Left ventricle myocardium inferior (tissue), 1 donor: ENCODE measurements around the gene EZR. TPM values are rescaled to one million over a fixed set of nuclear protein-coding genes. Genes with fewer than 3 reads are reported as not detected.
A peak's percentile ranks its signal among the peaks of the same experiment; 100 is the strongest.

Source experiments
- DNase-seq: peaks from one replicate; pipeline ENCODE4 v3.0.0-alpha.2; 2020
- H3K27ac ChIP-seq: fragments of 200-600 bp; replicated peaks from 2 replicates; pipeline ENCODE4 v1.8.0; 2021
- H3K27me3 ChIP-seq: fragments of 200-600 bp; 2 replicates; pipeline ENCODE4 v1.8.0; 2021; ENCODE audit warnings: low read depth
- H3K36me3 ChIP-seq: fragments of 200-600 bp; 2 replicates; pipeline ENCODE4 v1.8.0; 2021
- H3K4me1 ChIP-seq: fragments of 200-600 bp; 2 replicates; pipeline ENCODE4 v1.8.0; 2021
- H3K4me3 ChIP-seq: fragments of 200-600 bp; 2 replicates; pipeline ENCODE4 v1.8.0; 2021; ENCODE audit warnings: mild to moderate bottlenecking, moderate library complexity
- H3K9me3 ChIP-seq: fragments of 200-600 bp; replicated peaks from 2 replicates; pipeline ENCODE4 v1.8.0; 2021
- intact Hi-C: fragments of 100-400 bp; cut with micrococcal nuclease; formaldehyde crosslinking; loops from one replicate; pipeline ENCODE4 v1.11.0; 2022
- total RNA-seq: library from RNA; stranded (reverse); fragmentation: NEBNext Ultra II Directional; extraction: Animal tissue kit (Norgen Biotek cat#: 25700); gene quantifications from one replicate; pipeline ENCODE4 v1.2.1, GENCODE V29; 2021
- TF ChIP-seq, protein P1 (sequence below): fragments of 200-600 bp; IDR thresholded peaks from 2 replicates; pipeline ENCODE4 v1.8.0; 2021; ENCODE audit warnings: antibody characterized with exemption, mild to moderate bottlenecking, borderline replicate concordance
- donor health status: DM: no; HTN: yes; CAD: no; lungs with severe emphysema.

The EZR gene
- total RNA-seq, 1 donor from 2014 or later: 242 TPM

GRCh38 chr6:158803733-158804143 lies 15.4 kb downstream of the EZR start:
- Histone ChIP-seq H3K4me1 (peaks cover 93% of the 10 kb centered on the region), H3K4me3 (peak overlapping the region; percentile 24), H3K9me3 (no peaks in the 10 kb centered on the region), H3K27me3 (no peaks in the 10 kb centered on the region), H3K27ac (peak overlapping the region; percentile 80), H3K36me3 (peaks cover 7% of the 10 kb centered on the region)
- no peak for DNase-seq
- TF ChIP-seq, protein P1, sequence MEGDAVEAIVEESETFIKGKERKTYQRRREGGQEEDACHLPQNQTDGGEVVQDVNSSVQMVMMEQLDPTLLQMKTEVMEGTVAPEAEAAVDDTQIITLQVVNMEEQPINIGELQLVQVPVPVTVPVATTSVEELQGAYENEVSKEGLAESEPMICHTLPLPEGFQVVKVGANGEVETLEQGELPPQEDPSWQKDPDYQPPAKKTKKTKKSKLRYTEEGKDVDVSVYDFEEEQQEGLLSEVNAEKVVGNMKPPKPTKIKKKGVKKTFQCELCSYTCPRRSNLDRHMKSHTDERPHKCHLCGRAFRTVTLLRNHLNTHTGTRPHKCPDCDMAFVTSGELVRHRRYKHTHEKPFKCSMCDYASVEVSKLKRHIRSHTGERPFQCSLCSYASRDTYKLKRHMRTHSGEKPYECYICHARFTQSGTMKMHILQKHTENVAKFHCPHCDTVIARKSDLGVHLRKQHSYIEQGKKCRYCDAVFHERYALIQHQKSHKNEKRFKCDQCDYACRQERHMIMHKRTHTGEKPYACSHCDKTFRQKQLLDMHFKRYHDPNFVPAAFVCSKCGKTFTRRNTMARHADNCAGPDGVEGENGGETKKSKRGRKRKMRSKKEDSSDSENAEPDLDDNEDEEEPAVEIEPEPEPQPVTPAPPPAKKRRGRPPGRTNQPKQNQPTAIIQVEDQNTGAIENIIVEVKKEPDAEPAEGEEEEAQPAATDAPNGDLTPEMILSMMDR: no peak
- intact Hi-C loops: no loop called here

- no peak overlapping the region for H3K4me3 ChIP-seq
- no peaks in the 10 kb centered on the region for H3K9me3 ChIP-seq
- intact Hi-C loops: no loop called here
- peak overlapping the region; percentile 80 for H3K27ac ChIP-seq
- TF ChIP-seq, protein P1: no peak
- H3K27me3 ChIP-seq: no peaks in the 10 kb centered on the region
- peaks cover 95% of the 10 kb centered on the region for H3K4me1 ChIP-seq
- no peaks in the 10 kb centered on the region for H3K36me3 ChIP-seq
- DNase-seq: peak; percentile 70
These were observed 17.4 kb downstream of the EZR start for GRCh38 chr6:158801655-158802294.

GRCh38 chr6:158799051-158799792 lies 19.9 kb downstream of the EZR start:
- peaks cover 89% of the 10 kb centered on the region for H3K4me1 ChIP-seq
- peak overlapping the region; percentile 80 for H3K27ac ChIP-seq
- no peaks in the 10 kb centered on the region for H3K9me3 ChIP-seq
- no peak for DNase-seq
- no peak overlapping the region for H3K4me3 ChIP-seq
- H3K27me3 ChIP-seq: no peaks in the 10 kb centered on the region
- TF ChIP-seq, protein P1: peak; percentile 24
- intact Hi-C loops: loop anchor here (10.0 kb wide), 1 partner anchor 94 kb away; no protein-coding TSS in a partner anchor
- no peaks in the 10 kb centered on the region for H3K36me3 ChIP-seq

DNA sequence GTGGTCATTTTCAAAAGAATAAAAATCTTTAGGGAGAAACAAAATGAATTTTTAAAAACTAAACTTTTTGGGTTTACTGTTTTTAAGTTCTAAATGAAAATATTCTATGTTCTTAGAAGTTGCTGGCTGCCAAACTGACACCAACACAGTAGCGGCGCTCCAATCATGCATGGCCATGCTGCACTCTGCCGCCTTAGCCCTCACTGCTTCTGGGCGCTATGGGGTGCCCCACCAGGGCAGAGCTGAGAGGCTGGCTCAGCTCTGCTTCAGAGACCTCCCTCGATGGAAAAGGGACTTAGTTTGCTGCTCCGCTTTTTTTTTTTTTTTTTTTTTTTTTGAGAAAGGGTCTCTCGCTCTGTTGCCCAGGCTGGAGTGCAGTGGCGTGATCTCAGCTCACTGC lies 20.9 kb downstream of the EZR start:
- Histone ChIP-seq H3K27ac (peak overlapping the region; percentile 80), H3K27me3 (no peaks in the 10 kb centered on the region), H3K4me1 (peaks cover 90% of the 10 kb centered on the region), H3K36me3 (no peaks in the 10 kb centered on the region), H3K9me3 (no peaks in the 10 kb centered on the region), H3K4me3 (no peak overlapping the region)
- intact Hi-C loops: loop anchor here (10.0 kb wide), 1 partner anchor 94 kb away; no protein-coding TSS in a partner anchor
- no peak for DNase-seq
- TF ChIP-seq, protein P1: no peak

- no peaks in the 10 kb centered on the region for H3K9me3 ChIP-seq
- H3K27me3 ChIP-seq: no peaks in the 10 kb centered on the region
- no peak overlapping the region for H3K4me3 ChIP-seq
- DNase-seq: no peak
- intact Hi-C loops: loop anchor here (10.0 kb wide), 1 partner anchor 93 kb away; no protein-coding TSS in a partner anchor
- TF ChIP-seq, protein P1: no peak
- peaks cover 90% of the 10 kb centered on the region for H3K4me1 ChIP-seq
- peak overlapping the region; percentile 80 for H3K27ac ChIP-seq
- no peaks in the 10 kb centered on the region for H3K36me3 ChIP-seq
These were observed 21.5 kb downstream of the EZR start for GRCh38 chr6:158797331-158798310.
